GM12892 (cell line): Measurements from ENCODE around the gene RAP2A.

Source experiments
- POLR2A ChIP-seq: IDR thresholded peaks from 2 replicates; pipeline ENCODE4 v1.6.1; 2011; ENCODE audit warnings: low read depth, low read length, control low read depth
- POLR2AphosphoS5 ChIP-seq: IDR thresholded peaks from 2 replicates; pipeline ENCODE4 v1.6.1; 2011; ENCODE audit warnings: low read depth, low read length, control low read depth
- TAF1 ChIP-seq: IDR thresholded peaks from 2 replicates; pipeline ENCODE4 v1.6.1; 2011; ENCODE audit warnings: low read depth, mild to moderate bottlenecking, control low read depth, low read length, borderline replicate concordance

DNA sequence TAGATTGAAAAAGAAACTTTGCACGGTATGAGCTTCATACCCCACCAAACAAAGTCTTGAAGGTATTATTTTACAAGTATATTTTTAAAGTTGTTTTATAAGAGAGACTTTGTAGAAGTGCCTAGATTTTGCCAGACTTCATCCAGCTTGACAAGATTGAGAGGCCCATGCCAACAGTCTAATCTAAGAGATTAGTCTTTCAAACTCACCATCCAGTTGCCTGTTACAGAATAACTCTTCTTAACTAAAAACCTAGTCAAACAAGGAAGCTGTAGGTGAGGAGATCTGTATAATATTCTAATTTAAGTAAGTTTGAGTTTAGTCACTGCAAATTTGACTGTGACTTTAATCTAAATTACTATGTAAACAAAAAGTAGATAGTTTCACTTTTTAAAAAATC, 41.9 kb upstream of the RAP2A start:
- TF ChIP-seq TAF1 (no peak), POLR2A (no peak), POLR2AphosphoS5 (no peak)
